ENCODE measurements around the gene NAT16.
"Not testable (repeated sequence)": the region's sequence is repeated elsewhere in the genome, so short reads cannot be mapped to it uniquely, and the experiment has no call there.

NAT16 gene

DNA sequence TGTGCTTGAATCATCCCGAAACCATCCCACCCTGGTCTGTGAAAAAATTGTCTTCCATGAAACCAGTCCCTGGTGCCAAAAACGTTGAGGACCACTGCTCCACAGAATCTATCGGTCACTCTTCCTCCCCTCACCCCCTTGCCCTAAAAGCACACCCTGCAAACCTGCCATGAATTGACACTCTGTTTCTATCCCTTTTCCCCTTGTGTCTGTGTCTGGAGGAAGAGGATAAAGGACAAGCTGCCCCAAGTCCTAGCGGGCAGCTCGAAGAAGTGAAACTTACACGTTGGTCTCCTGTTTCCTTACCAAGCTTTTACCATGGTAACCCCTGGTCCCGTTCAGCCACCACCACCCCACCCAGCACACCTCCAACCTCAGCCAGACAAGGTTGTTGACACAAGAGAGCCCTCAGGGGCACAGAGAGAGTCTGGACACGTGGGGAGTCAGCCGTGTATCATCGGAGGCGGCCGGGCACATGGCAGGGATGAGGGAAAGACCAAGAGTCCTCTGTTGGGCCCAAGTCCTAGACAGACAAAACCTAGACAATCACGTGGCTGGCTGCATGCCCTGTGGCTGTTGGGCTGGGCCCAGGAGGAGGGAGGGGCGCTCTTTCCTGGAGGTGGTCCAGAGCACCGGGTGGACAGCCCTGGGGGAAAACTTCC is 54.0 kb downstream of the NAT16 start:
- DNase-seq (ENCODE audit: low read depth): no peak

DNA sequence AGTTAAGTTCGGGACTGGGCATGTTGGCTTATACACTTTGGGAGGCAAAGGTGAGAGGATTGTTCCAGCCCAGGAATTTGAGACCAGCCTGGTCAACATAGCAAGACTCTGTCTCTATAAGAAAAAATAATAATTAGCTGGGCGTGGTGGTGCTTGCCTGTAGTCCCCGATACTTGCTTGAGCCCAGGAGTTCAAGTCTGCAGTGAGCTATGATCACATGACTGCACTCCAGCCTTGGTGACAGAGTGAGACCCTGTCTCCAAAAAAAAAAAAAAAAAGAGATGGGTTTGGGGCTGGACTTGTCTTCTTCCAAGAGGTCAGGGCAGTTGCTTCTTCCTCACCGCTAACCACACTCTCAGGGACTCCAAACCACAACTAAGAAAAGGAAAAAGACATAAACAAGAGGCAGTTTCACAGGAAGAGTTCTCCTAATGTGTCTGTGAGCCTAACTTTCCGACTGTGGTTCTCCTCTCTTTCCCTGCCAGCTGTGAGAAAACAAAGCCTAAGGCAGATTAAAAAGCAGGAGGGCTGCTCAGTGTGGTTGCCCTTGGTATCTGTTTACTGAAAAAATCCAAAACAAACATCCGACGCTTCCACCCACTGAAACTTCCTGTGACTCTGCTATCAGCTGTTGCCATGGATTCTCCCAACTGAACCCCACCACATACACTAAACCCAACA is 55.6 kb downstream of the NAT16 start:
- DNase-seq (ENCODE audit: low read depth): no peak

DNA sequence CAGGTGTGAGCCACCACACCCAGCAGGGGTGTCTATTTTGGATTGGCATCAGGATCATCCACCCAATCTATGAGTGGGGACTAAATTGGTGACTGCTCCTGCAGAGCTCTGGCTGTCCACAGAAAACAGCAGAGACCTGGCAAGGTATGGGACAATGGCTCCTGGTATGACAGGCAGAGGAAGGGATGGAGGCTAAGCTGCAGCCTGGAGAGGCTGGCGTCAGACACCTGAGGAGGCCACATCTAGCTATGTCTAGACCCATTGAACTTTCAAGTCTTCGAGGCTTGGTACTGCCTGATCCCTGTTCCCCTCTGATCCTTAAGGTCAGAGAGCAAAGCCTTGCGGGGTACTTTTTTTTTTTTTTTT is 56.4 kb downstream of the NAT16 start:
- DNase-seq (ENCODE audit: low read depth): no peak

DNA sequence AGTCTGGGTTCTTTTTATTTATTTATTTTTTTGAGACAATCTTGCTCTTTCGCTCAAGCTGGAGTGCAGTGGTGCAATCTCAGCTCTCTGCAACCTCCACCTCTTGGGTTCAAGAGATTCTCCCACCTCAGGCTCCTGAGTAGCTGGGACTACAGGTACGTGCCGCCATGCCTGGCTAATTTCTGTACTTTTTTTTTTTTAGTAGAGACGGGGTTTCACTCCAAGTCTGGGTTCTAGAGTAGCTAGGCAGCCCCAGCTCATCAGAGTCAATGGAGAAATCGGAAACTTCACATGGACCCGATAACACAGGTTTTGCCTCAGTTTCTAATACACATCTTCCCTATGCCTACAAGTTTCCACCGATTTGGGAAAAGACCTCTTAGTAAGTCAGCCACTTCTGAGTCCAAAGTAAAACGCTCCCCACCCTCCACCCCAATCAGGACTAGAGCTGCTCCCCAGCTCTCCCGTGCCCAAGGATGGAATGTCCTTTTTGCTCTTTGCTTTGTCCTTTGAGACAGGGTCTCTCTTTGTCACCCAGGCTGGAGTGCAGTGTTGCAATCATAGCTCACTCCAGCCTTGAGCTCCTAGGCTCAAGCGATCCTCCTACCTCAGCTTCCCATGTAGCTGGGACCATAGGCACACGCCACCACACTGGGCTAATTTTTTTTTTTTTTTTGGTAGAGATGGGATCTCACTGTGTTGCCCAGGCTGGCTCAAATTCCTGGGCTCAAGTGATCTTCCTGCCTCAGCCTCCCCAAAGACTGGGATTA is 57.0 kb downstream of the NAT16 start:
- no peak for DNase-seq (ENCODE audit: low read depth)

DNA sequence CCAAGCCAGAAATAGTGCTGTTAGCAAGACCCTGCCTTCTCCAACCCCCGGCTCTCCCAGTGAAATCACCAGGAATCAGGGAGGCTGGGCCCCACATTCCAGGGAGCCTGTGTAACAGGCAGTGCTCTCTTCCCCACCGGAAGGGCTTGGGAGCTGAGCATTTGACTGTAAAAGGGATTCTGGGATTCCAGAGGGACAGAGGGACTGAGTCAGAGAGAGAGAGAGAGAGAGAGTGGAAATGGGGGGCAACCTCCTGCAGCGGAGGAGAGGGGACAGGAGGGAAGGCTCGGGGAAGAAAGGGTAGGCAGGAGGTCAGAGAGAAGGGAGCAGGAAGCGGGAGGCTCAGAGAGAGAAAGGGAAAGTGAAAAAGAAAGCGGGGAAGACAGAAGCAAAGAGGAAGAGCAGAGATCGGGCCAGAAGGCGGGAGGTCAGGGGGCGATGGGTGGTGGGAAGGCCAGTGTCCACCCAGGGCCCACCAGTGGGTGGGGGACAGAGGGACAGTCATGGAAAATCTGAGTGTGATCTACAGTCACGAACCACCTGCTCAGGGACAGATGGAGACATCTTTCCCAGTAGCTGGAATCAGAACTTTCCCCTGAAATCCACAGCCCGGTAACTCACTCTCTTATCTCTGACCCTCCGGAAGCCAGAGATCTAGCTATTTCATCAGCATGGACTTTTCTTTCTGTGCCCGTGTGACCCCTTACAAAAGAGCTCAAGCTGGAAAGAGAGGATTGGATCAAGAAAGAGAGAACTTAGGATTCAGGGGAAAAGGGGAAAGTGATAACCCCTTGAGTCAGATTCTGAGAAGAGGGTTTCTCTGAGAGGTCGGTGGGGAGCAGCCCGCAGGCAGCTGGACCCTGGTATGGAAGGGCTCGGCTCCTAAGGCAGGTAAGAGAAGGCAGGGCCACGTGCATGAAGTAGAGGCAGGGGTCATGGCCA is 57.8 kb downstream of the NAT16 start:
- DNase-seq (ENCODE audit: low read depth): no peak

DNA sequence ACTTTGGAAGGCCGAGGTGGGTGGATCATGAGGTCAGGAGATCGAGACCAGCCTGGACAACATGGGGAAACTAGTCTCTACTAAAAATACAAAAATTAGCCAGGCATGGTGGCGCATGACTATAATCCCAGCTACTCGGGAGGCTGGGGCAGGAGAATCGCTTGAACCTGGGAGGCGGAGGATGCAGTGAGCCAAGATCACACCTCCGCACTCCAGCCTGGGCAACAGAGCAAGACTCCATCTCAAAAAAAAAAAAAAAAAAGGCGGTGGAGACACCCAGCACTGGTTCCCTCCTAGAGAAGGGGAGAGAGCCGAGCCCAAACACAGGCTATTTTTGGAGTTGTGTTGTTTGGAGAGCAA is 58.5 kb downstream of the NAT16 start:
- not testable (repeated sequence) for DNase-seq (ENCODE audit: low read depth)

Measured in activated T-cell treated with anti-CD3 and anti-CD28 coated beads for 24 hours (primary cell).